ENCODE data around the gene HSPG2.
"Not testable (repeated sequence)": the region's sequence is repeated elsewhere in the genome, so short reads cannot be mapped to it uniquely, and the experiment has no call there.

The HSPG2 gene

DNA sequence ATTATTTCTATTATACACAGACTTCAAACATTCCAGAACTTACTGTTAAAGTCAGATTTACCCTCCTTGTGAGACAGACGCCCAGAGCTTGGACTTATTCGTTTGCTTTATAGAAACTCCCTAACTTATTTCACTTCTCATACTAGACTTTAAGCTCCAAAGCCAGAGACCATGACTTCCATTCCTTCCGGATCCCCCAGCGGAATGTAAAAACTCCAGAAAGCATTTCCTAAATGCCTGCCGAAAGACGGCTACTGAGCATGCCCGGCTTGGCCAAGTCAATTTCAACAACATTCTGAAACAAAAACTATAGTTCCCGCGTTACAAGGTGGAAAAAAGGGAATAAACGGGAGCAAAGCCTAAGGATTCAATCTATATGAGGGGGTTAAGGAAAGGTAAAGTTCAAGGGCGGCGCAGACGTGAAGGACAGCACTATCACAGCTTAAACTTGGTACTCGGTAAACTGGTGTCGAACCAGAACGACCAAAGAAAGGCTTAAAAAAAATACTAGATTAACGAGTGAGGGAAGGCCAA lies 155.2 kb downstream of the HSPG2 start:
- no peak for DNase-seq

DNA sequence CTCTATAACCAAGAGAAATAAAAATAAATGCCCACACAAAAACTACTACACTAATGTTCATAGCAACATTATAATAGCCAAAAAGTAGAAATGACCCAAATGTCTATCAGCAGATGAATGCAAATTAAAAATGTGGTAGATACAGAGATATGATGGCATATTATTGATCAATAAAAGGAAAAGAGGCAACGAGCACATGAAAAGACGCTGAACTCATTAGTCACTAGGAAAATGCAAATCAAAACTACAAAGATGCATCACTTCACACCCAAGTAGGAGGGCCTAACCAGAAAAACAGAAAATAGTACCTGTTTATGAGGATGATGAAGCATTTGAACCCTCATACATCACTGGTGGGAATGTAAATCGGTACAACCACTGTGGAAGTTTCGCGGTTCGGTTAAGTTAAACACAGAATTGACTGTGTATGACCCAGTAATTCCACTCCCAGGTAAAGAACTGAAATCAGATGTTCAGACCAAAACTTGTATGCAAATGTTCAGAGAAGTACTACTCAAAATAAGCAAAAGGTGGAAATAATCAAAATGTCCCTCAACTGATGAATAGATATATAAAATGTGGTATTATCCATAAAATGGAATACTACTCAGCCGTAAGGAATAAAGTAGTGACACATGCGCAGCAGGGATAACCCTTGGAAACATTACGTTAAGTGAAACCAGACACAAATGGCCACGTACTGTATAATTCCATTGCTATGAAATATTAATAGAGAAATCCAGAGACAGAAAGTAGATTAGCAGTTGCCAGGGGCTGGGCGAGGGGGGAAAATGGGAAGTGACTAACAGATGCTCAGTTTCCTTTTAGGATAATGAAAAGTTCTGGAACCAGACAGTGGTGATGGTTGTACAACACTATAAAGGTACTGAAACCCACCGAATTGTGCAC lies 157.2 kb downstream of the HSPG2 start:
- no peak for DNase-seq

GRCh38 chr1:21778405-21778727 lies 158.7 kb downstream of the HSPG2 start:
- no peak for DNase-seq

DNA sequence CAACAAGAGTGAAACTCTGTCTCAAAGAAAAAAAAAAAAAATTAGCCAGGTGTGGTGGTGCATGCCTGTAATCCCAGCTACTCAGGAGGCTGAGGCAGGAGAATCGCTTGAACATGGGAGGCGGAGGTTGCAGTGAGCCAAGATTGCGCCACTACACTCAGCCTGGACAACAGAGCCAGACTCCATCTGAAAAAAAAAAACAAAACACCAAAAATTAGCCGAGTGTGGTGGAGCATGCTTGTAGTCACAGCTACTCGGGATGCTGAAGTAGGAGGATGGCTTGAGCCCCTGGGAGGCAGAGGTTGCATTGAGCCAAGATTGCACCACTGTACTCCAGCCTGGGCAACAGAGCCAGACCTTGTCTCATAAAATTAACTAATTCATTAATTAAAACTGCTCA lies 160.2 kb downstream of the HSPG2 start:
- DNase-seq: not testable (repeated sequence)

DNA sequence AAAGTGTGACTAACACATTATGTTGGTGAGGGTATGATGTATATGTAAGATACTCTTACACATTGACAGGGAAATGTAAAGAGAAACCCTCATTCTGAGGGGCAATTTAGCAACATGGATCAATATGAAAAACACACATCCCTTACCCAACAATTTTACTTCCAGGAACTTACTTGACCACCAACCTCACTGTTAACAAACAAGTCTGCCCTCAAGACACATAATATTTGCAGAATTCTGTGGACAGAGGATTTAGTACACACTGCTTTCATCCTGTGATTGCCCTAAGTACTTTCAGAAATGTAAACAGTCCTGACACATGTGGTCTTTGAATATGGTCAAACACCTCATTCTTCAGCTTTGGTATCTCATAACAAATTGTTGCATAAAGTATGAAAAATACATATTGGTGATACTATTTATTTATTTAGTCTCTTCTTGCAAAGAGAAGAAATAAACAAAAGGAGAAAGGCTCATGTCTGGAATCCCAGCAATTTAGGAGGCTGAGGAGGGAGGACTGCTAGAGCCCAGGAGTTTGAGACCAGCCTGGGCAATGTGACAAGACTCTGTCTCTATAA lies 161.0 kb downstream of the HSPG2 start:
- DNase-seq: no peak

GRCh38 chr1:21775550-21775914 lies 161.6 kb downstream of the HSPG2 start:
- DNase-seq: no peak

DNA sequence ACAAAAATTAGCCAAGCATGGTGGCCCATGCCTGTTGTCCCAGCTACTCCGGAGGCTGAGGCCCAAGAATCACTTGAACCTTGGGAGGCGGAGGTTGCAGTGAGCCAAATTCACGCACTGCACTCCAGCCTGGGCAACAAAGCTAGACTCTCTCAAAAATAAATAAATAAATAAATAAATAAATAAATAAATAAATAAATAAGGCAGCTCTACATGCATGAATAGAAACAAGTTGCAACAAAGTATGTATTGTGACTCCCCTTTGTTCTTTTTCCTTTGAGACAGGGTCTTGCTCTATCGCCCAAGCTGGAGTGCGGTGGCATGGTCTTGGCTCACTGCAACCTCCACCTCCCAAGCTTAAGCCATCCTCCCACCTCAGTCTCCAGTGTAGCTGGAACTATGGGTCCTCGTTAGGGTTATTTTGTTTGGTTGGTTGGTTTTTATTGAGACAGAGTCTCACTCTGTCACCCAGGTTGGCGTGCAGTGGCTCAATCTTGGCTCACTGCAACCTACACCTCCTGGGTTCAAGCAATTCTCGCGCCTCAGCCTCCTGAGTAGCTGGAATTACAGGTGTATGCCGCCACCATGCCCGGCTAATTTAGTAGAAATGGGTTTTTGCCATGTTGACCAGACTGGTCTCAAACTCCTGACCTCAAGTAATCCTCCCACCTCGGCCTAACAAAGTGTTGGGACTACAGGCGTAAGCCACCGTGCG lies 162.1 kb downstream of the HSPG2 start:
- no peak for DNase-seq

DNA sequence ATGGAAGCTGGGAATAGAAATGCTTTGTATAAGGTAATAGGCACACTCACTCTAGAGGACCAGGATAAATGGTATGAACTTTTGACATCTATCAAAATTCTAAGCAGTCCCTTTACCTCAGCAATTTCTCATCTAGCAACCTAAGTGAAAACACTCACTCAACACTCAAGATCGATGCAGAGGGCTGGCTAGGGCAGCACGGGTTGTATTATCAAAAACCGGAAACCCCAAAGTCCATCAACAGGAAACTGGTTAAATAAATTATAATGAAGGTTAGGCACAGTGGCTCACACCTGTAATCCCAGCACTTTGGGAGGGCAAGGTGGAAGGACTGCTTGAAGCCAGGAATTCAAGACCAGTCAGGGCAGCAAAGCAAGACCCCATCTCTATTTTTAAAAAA lies 163.5 kb downstream of the HSPG2 start:
- no peak for DNase-seq
